ENCODE measurements around the gene LHX4.

LHX4 gene

DNA sequence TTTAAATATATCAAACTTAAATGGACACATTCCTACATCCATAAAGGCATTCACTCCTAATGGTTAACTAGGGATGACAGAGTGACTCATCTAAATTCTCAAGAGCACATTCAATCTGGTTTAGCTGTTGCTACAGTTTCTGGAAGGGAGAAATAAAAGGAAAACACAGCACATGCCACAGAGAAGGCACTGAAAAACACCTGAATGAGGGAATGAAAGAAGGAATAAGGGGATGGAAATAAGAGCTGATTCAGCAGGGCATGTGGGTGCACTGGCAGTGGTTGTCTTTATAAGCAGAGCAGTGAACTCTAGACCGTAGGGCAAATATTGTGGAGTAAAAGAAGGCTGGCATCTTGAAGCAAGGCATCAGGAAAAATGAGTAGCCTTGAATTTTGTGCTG is 79.3 kb downstream of the LHX4 start:
- DNase-seq = no peak
- Histone ChIP-seq H3K4me1 (no peaks in the 10 kb centered on the region), H3K27me3 (no peaks in the 10 kb centered on the region), H3K36me3 (peaks cover 0 to 8% (median 4%) of the 10 kb centered on the region in 3 donors), H3K9me3 (peaks cover 0 to 4% (median 0%) of the 10 kb centered on the region in 3 donors), H3K27ac (no peak overlapping the region), H3K4me3 (no peak overlapping the region)
- intact Hi-C loops (cut with DNase I; ENCODE audit: low total_unique reads) = no loop called here
- TF ChIP-seq, protein P1, sequence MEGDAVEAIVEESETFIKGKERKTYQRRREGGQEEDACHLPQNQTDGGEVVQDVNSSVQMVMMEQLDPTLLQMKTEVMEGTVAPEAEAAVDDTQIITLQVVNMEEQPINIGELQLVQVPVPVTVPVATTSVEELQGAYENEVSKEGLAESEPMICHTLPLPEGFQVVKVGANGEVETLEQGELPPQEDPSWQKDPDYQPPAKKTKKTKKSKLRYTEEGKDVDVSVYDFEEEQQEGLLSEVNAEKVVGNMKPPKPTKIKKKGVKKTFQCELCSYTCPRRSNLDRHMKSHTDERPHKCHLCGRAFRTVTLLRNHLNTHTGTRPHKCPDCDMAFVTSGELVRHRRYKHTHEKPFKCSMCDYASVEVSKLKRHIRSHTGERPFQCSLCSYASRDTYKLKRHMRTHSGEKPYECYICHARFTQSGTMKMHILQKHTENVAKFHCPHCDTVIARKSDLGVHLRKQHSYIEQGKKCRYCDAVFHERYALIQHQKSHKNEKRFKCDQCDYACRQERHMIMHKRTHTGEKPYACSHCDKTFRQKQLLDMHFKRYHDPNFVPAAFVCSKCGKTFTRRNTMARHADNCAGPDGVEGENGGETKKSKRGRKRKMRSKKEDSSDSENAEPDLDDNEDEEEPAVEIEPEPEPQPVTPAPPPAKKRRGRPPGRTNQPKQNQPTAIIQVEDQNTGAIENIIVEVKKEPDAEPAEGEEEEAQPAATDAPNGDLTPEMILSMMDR (IDR thresholded peaks at IDR 0.05) = no peak

DNA sequence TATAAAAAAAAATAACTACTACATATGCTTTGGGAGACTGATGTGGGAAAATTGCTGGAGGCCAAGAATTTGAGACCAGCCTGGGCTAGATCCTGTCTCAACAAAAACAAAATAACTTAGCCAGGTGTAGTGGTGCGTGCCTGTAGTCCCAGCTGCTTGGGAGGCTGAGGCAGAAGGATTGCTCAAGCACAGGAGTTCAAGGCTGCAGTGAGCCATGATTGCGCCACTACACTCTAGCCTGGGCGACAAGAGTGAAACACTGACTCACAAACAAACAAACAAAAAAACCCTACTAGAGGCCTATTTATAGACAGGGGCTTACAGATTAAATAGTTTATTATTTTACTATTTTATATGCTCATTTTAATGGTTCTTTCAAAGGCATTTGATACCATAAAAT is 80.0 kb downstream of the LHX4 start:
- Histone ChIP-seq H3K27me3 (no peaks in the 10 kb centered on the region), H3K9me3 (peaks cover 0 to 2% (median 0%) of the 10 kb centered on the region in 3 donors), H3K36me3 (peaks cover 0 to 8% (median 4%) of the 10 kb centered on the region in 3 donors), H3K4me3 (no peak overlapping the region), H3K27ac (no peak overlapping the region), H3K4me1 (no peaks in the 10 kb centered on the region)
- TF ChIP-seq, protein P1 (IDR thresholded peaks at IDR 0.05) = no peak
- no peak for DNase-seq
- intact Hi-C loops (cut with DNase I; ENCODE audit: low total_unique reads) = no loop called here

DNA sequence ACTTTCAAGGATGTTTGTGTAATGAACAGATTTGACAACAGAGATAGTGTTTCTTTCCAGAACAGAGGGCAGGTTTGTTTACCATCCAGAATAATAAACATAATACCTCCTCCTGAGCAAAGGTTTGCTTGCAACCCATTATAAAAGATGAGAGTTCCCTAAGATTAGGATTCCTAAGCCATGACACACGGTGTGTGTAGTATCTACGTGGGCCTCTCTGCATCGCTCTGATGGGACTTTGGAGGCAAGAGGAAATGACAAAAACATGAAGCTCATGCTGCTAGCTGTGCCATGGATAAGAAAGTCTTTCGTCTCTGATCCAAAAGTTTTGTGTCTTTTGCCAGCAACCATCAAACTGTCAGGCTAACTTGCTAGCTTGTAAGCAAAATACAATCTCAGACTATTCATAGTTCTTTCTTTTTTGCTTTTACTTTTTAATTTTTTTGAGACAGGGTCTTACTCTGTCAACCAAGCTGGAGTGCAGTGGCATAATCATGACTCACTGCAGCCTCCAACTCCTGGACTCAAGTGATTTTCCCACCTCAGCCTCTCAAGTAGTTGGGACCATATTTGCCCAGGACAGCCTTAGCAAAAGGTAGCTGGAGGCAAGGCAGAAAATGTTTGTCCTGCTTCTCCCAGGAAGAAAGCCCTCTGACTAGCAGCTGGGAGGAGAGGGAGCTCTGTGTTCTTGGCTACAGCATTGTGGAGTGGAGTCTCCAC is 81.1 kb downstream of the LHX4 start:
- Histone ChIP-seq H3K4me3 (no peak overlapping the region), H3K36me3 (peaks cover 0 to 8% (median 4%) of the 10 kb centered on the region in 3 donors), H3K27ac (no peak overlapping the region), H3K27me3 (no peaks in the 10 kb centered on the region), H3K4me1 (peaks cover 0 to 7% (median 0%) of the 10 kb centered on the region in 4 donors), H3K9me3 (no peaks in the 10 kb centered on the region)
- intact Hi-C loops (cut with DNase I; ENCODE audit: low total_unique reads) = no loop called here
- TF ChIP-seq, protein P1 (IDR thresholded peaks at IDR 0.05) = no peak
- no peak for DNase-seq

DNA sequence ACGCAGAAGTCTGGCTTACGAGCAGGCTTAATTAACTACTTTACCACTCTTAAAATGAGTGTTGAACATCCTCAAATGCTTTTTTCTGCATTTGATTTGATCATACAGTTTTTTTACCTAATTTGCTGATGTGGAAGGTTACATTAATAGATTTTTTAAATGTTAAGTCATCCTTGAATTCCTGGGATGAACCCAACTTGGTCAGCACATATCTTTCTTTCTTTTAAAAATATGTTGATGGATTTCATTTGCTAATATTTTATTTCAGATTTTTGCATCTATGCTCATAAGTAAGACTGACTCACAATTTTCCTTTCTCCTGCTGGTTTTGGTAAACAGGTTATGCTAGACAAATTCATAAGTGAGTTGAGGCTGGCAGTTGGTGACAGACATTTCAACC is 82.9 kb downstream of the LHX4 start:
- no peaks in the 10 kb centered on the region for H3K9me3 ChIP-seq
- H3K27me3 ChIP-seq = no peaks in the 10 kb centered on the region
- TF ChIP-seq, protein P1 (IDR thresholded peaks at IDR 0.05) = no peak
- peaks cover 0 to 7% (median 0%) of the 10 kb centered on the region in 4 donors for H3K4me1 ChIP-seq
- H3K27ac ChIP-seq = no peak overlapping the region
- peaks cover 0 to 8% (median 4%) of the 10 kb centered on the region in 3 donors for H3K36me3 ChIP-seq
- intact Hi-C loops (cut with DNase I; ENCODE audit: low total_unique reads) = no loop called here
- no peak overlapping the region for H3K4me3 ChIP-seq
- DNase-seq = no peak

DNA sequence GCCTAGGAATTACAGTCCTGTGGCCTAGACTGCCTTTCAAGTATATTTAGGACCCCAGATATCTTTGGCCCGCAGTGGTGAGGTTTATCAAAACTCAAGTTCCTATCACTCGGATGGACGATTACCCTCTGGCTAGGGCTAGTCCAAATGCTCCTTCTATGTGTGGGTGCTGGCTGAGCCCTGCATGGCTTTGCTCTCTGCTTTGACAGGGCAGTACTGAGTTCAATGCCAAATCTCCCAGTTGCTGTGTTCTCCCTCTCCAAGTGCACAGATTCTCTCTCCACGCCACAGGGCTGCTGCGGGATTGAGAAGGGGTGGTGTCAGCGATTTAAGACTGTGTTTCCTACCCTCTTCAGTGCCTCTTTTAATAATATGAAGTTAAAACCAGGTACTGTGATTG is 97.0 kb downstream of the LHX4 start:
- Histone ChIP-seq H3K4me1 (no peaks in the 10 kb centered on the region), H3K27ac (no peak overlapping the region), H3K27me3 (no peaks in the 10 kb centered on the region), H3K36me3 (no peaks in the 10 kb centered on the region), H3K4me3 (no peak overlapping the region), H3K9me3 (no peaks in the 10 kb centered on the region)
- no peak for DNase-seq
- TF ChIP-seq, protein P1 (IDR thresholded peaks at IDR 0.05) = no peak
- intact Hi-C loops (cut with DNase I; ENCODE audit: low total_unique reads) = no loop called here

Data from tibial artery (tissue), 4 donors.